CD4-positive, alpha-beta T cell (primary cell): ENCODE data around the gene S100B. TPM values are rescaled to one million over a fixed set of nuclear protein-coding genes. Genes with fewer than 3 reads are reported as not detected.

ENCODE experiments used
- ATAC-seq: fragments of 200-7000 bp; cut with Tn5 transposase; one replicate; pipeline ENCODE4 v1.10.0; 2022; ENCODE audit warnings: mild to moderate bottlenecking; ENCODE audit not compliant: poor library complexity
- CTCF ChIA-PET: fragments of 350-600 bp; sonication (Branson Sonifier 250); formaldehyde crosslinking; loops from one replicate; lab custom pipeline; 2021; ENCODE audit warnings: antibody characterized with exemption, inconsistent platforms; lab: Charles Lee
- POLR2A ChIA-PET: fragments of 350-600 bp; sonication (Branson Sonifier 250); formaldehyde crosslinking; loops from one replicate; lab custom pipeline; 2021; ENCODE audit warnings: antibody characterized with exemption, inconsistent platforms; lab: Charles Lee
- DNase-seq, 14 experiments: peaks; one replicate each; pipeline ENCODE4 v3.0.0-alpha.2; 2013 to 2020; ENCODE audit warnings: mixed read lengths in 2 of 14
- H3K27ac ChIP-seq, 2 donors: one replicate each; pipeline versions ENCODE4 v1.5.1 to v1.7.0; 2013; ENCODE audit warnings: low read length in 2 of 2, low read depth in 1 of 2, mild to moderate bottlenecking in 1 of 2
- H3K27me3 ChIP-seq, 2 experiments: 1 replicate in 1 of 2; 2 replicates in 1 of 2; pipeline versions ENCODE4 v1.6.1 to v1.7.0; 2013; ENCODE audit warnings: low read length in 2 of 2, control low read depth in 1 of 2, mild to moderate bottlenecking in 1 of 2, moderate library complexity in 1 of 2; ENCODE audit not compliant: insufficient read depth in 2 of 2, control insufficient read depth in 1 of 2
- H3K36me3 ChIP-seq: one replicate; pipeline ENCODE4 v1.6.1; 2013; ENCODE audit warnings: low read length, control low read depth; ENCODE audit not compliant: insufficient read depth
- H3K4me1 ChIP-seq: one replicate; pipeline ENCODE4 v1.6.1; 2013; ENCODE audit warnings: low read length, control low read depth; ENCODE audit not compliant: insufficient read depth
- H3K4me3 ChIP-seq: one replicate; pipeline ENCODE4 v1.5.1; 2013; ENCODE audit warnings: mild to moderate bottlenecking, low read length, moderate library complexity
- H3K9me3 ChIP-seq, 2 experiments: 1 replicate in 1 of 2; 2 replicates in 1 of 2; pipeline versions ENCODE4 v1.6.1 to v1.7.0; 2013; ENCODE audit warnings: low read length in 2 of 2, mild to moderate bottlenecking in 2 of 2, control low read depth in 1 of 2, moderate library complexity in 1 of 2; ENCODE audit not compliant: control insufficient read depth in 1 of 2, insufficient read depth in 1 of 2
- H3K27ac Mint-ChIP-seq: one replicate; pipeline ENCODE4 v1.8.0; 2020; ENCODE audit warnings: mixed read lengths
- H3K27me3 Mint-ChIP-seq: one replicate; pipeline ENCODE4 v1.8.0; 2021; ENCODE audit warnings: mixed read lengths
- H3K36me3 Mint-ChIP-seq: one replicate; pipeline ENCODE4 v1.8.0; 2021; ENCODE audit warnings: low read depth, mixed read lengths
- H3K4me1 Mint-ChIP-seq: one replicate; pipeline ENCODE4 v1.8.0; 2021; ENCODE audit warnings: low read depth, mixed read lengths
- H3K4me3 Mint-ChIP-seq: one replicate; pipeline ENCODE4 v1.8.0; 2020; ENCODE audit warnings: mild to moderate bottlenecking, mixed read lengths
- H3K9me3 Mint-ChIP-seq: one replicate; pipeline ENCODE4 v1.8.0; 2020; ENCODE audit warnings: mixed read lengths
- intact Hi-C, 2 experiments: fragments of 100-400 bp; cut with DNase I in 1 of 2; cut with micrococcal nuclease in 1 of 2; formaldehyde crosslinking; loops; one replicate each; pipeline versions ENCODE4 v1.15.1 to v1.9.0; 2023 to 2025; cut with DNase I, micrococcal nuclease
- polyA plus RNA-seq, 2 donors: library from polyadenylated mRNA; unstranded; fragments of 120-200 nt; gene quantifications; one replicate each; pipeline ENCODE4 v1.2.1, GENCODE V29; 2013
- total RNA-seq, 174 experiments: library from RNA in 2 of 174; stranded (reverse) in 2 of 174; gene quantifications; one replicate each; pipeline ENCODE4 v1.2.3 and lab custom pipeline; 2021 to 2026
- TF ChIP-seq, protein P1 (sequence below): fragments of 200-600 bp; IDR thresholded peaks from one replicate; pipeline ENCODE4 v1.8.0; 2022; ENCODE audit warnings: antibody characterized with exemption, mild to moderate bottlenecking

S100B gene
- total RNA-seq (under 1 TPM; 0.47 to 0.52 TPM), total RNA-seq (lab: John Stamatoyannopoulos, UW) (0 to 1.5 (median 0.08) reads per million in 172 experiments)
- 1.3 TPM for polyA plus RNA-seq (2013, experiment 1 of 2)
- 1.1 TPM for polyA plus RNA-seq (2013, experiment 2 of 2)

DNA sequence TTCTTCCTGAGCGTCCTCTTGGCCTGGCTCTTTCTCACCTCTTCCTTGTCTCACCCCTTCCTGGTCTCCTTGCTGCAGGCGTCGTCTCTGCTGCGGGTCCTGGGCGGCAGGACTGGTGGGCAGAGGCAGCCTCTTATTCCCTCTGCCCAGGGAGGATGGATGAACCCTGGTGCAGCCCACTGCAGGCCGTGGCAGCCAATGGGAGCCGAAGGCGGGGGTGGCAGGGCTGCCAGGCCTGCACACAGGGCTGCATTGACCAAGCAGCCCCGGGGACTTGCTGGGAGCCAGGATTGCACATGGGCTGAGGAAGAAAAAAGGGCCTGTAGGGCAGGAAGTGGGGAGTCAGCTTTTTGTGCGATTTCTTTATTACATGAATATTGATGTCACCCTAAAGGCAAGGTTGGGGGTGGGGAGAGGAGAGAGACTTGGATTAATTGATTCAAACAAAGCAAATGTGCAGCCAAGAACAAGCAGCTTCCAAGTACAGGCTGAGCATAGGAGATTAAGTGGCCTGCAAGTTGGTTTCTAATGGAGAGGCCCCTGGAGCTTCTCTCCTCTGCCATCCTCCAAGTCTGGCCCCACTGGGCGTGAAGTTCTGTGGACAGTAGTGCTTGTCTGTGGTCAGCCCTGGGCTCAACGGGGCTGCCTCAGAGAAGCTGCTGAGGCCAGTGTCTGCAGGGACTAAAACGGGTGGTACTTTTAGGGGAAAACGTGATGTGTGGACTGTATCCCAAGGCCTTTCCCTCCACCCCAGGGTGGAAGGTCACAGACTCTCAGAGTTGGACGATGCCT is at the start of gene S100B:
TSS of gene S100B (minus strand) at position 108 of the 792 bp plus-strand sequence. CDS start 2,667 bp downstream, outside the sequence.
- peak within 1 kb of the TSS in 1 of 2 donors; percentile 11 for H3K27ac ChIP-seq
- intact Hi-C loops, result no loop called here
- H3K4me3 ChIP-seq, result no peak within 1 kb of the TSS
- no peaks in the 10 kb centered on the region for H3K36me3 Mint-ChIP-seq
- no peaks in the 10 kb centered on the region for H3K27me3 ChIP-seq
- DNase-seq, result peak in 4 of 14 experiments; percentile 13 to 31 (median 25)
- TF ChIP-seq, protein P1, sequence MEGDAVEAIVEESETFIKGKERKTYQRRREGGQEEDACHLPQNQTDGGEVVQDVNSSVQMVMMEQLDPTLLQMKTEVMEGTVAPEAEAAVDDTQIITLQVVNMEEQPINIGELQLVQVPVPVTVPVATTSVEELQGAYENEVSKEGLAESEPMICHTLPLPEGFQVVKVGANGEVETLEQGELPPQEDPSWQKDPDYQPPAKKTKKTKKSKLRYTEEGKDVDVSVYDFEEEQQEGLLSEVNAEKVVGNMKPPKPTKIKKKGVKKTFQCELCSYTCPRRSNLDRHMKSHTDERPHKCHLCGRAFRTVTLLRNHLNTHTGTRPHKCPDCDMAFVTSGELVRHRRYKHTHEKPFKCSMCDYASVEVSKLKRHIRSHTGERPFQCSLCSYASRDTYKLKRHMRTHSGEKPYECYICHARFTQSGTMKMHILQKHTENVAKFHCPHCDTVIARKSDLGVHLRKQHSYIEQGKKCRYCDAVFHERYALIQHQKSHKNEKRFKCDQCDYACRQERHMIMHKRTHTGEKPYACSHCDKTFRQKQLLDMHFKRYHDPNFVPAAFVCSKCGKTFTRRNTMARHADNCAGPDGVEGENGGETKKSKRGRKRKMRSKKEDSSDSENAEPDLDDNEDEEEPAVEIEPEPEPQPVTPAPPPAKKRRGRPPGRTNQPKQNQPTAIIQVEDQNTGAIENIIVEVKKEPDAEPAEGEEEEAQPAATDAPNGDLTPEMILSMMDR, result no peak
- CTCF ChIA-PET, result no interaction called here
- no peaks in the 10 kb centered on the region for H3K9me3 Mint-ChIP-seq
- peaks cover 30% of the 10 kb centered on the region for H3K4me1 ChIP-seq
- no peaks in the 10 kb centered on the region for H3K36me3 ChIP-seq
- H3K27ac Mint-ChIP-seq, result peak within 1 kb of the TSS; percentile 64
- POLR2A ChIA-PET, result interaction anchor here (0.6 to 2.9 kb wide), 8 partner anchors 10 to 146 kb away, joined by 3 to 18 read pairs (median 4); partner anchors contain the start of gene PRMT2
- peak; percentile 62 for ATAC-seq
- H3K27me3 Mint-ChIP-seq, result no peaks in the 10 kb centered on the region
- peak within 1 kb of the TSS; percentile 55 for H3K4me3 Mint-ChIP-seq
- peaks cover 0 to 4% of the 10 kb centered on the region in 2 experiments for H3K9me3 ChIP-seq
- peaks cover 59% of the 10 kb centered on the region for H3K4me1 Mint-ChIP-seq

DNA sequence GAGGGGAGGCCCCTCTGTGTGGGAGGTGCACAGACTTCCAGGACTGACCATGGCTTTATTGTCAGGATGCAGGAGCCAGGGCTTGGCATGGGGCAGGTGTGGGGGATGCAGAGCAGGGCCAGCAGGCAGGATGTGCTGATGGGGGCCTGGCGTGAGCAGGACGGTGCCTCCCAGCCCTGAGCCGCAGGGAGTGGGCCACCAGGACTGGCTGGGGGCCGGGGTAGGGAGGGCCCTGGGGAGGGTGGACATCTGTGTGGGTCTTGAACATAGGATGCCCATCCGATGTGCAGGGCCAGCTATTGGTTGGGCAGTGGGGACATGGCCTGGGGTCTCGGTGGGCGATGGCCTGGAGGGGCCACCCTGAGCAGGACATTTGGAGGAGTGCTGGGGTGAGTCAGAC is 46.2 kb upstream of the S100B start:
- Histone ChIP-seq H3K27me3 (no peaks in the 10 kb centered on the region), H3K36me3 (peaks cover 97% of the 10 kb centered on the region), H3K27ac (no peak overlapping the region), H3K9me3 (peaks cover 10 to 20% of the 10 kb centered on the region in 2 experiments), H3K4me1 (peaks cover 22% of the 10 kb centered on the region), H3K4me3 (no peak overlapping the region)
- POLR2A ChIA-PET, result no interaction called here
- H3K9me3 Mint-ChIP-seq, result peaks cover 12% of the 10 kb centered on the region
- H3K27ac Mint-ChIP-seq, result peak overlapping the region; percentile 42
- no peaks in the 10 kb centered on the region for H3K27me3 Mint-ChIP-seq
- TF ChIP-seq, protein P1, result no peak
- CTCF ChIA-PET, result no interaction called here
- ATAC-seq (no peak), DNase-seq (no peak)
- H3K36me3 Mint-ChIP-seq, result peaks cover 100% of the 10 kb centered on the region
- peaks cover 42% of the 10 kb centered on the region for H3K4me1 Mint-ChIP-seq
- intact Hi-C loops, result no loop called here
- no peak overlapping the region for H3K4me3 Mint-ChIP-seq

DNA sequence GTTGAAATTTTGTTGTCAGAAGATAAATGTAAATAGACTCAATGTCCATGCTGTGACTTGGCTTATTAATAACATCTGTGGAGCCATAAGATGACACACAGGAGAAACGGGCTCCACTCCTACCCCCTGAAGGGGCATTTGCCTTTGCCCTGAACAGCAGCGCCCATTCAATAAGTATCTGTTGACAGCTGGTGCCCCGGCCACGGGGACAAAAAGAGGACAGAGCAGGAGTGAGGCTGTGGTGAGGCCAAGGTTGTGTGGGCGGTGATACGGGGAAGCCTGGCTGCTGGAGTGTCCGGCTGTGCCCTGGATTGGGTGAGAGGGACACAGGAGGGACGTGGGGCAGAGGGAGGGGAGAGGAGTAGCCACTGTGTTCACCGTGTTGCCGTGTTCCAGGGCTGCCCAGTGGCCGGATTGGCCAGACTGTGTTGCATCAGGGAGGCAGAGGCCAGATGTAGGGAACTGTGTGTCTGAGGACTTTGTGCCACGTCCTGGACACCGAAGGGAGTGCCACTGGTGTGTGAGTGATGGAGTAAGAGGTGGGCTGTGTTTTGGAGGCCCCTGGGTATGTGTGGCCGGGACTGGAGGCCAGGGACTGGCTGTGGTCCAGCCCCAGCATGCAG is 45.7 kb upstream of the S100B start:
- ChIA-PET CTCF (no interaction called here), POLR2A (no interaction called here)
- peaks cover 47% of the 10 kb centered on the region for H3K4me1 Mint-ChIP-seq
- H3K27ac Mint-ChIP-seq, result peak overlapping the region; percentile 42
- H3K27ac ChIP-seq, result no peak overlapping the region
- intact Hi-C loops, result no loop called here
- peaks cover 98% of the 10 kb centered on the region for H3K36me3 ChIP-seq
- H3K9me3 ChIP-seq, result peaks cover 7 to 15% of the 10 kb centered on the region in 2 experiments
- H3K9me3 Mint-ChIP-seq, result peaks cover 10% of the 10 kb centered on the region
- H3K4me3 Mint-ChIP-seq, result no peak overlapping the region
- peaks cover 100% of the 10 kb centered on the region for H3K36me3 Mint-ChIP-seq
- TF ChIP-seq, protein P1, result no peak
- no peaks in the 10 kb centered on the region for H3K27me3 Mint-ChIP-seq
- no peak overlapping the region for H3K4me3 ChIP-seq
- H3K27me3 ChIP-seq, result no peaks in the 10 kb centered on the region
- no peak for DNase-seq
- no peak for ATAC-seq
- H3K4me1 ChIP-seq, result peaks cover 27% of the 10 kb centered on the region
